ENCODE measurements around the gene BPTF. TPM values are rescaled to one million over a fixed set of nuclear protein-coding genes. Genes with fewer than 3 reads are reported as not detected.

Gene BPTF, protein sequence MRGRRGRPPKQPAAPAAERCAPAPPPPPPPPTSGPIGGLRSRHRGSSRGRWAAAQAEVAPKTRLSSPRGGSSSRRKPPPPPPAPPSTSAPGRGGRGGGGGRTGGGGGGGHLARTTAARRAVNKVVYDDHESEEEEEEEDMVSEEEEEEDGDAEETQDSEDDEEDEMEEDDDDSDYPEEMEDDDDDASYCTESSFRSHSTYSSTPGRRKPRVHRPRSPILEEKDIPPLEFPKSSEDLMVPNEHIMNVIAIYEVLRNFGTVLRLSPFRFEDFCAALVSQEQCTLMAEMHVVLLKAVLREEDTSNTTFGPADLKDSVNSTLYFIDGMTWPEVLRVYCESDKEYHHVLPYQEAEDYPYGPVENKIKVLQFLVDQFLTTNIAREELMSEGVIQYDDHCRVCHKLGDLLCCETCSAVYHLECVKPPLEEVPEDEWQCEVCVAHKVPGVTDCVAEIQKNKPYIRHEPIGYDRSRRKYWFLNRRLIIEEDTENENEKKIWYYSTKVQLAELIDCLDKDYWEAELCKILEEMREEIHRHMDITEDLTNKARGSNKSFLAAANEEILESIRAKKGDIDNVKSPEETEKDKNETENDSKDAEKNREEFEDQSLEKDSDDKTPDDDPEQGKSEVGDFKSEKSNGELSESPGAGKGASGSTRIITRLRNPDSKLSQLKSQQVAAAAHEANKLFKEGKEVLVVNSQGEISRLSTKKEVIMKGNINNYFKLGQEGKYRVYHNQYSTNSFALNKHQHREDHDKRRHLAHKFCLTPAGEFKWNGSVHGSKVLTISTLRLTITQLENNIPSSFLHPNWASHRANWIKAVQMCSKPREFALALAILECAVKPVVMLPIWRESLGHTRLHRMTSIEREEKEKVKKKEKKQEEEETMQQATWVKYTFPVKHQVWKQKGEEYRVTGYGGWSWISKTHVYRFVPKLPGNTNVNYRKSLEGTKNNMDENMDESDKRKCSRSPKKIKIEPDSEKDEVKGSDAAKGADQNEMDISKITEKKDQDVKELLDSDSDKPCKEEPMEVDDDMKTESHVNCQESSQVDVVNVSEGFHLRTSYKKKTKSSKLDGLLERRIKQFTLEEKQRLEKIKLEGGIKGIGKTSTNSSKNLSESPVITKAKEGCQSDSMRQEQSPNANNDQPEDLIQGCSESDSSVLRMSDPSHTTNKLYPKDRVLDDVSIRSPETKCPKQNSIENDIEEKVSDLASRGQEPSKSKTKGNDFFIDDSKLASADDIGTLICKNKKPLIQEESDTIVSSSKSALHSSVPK (N-terminal part only)
- total RNA-seq = 27.8 and 38.0 TPM in 2 replicates

DNA sequence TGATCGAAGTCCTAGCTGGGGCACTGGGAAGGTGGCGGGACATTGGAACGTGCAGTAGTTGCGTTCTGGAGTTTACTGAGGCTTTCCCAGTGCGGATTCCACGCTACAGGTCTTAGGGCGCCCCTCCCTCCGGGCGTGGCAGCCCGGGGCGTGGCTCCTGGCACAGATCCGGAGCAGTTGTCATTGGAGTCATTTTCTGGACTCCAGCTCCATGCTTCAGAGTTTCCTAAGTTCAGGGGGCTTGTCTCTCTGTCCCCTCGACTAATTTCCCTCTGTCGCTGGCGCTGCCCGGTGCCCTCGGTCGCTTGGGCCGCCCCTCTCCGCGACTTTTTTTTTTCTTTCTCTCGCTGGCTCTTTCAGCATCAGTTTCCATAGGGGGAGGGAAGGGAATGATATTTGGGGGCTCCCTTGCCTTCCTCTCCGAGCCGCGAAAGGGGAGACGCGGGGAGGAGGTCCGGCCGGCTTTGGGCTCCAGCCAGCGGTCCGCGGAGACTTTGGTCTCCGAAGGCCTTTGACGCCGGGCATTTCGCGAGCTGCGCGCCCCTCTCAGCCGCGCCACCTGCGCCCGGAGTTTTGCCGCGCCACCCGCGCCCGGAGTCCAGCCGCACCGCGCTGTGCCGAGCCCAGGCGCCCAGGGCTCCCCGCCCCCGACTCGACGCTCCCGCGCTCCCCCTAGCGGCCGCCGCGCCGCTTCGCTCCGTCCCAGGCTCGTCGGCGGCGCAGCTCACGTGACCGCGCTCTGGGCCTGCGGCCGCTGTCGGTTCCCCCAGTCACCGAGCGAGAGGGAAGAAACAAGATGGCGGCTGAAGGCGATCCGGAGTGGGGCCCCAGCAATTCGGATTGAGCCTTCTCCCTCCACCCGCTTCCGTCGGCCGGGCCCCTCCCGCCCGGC lies at the start of gene BPTF:
Gene BPTF, plus strand, starts transcription at position 769 of the 892 bp plus-strand sequence. CDS start 222 bp downstream, outside the sequence.
- TF ChIP-seq, protein P1, sequence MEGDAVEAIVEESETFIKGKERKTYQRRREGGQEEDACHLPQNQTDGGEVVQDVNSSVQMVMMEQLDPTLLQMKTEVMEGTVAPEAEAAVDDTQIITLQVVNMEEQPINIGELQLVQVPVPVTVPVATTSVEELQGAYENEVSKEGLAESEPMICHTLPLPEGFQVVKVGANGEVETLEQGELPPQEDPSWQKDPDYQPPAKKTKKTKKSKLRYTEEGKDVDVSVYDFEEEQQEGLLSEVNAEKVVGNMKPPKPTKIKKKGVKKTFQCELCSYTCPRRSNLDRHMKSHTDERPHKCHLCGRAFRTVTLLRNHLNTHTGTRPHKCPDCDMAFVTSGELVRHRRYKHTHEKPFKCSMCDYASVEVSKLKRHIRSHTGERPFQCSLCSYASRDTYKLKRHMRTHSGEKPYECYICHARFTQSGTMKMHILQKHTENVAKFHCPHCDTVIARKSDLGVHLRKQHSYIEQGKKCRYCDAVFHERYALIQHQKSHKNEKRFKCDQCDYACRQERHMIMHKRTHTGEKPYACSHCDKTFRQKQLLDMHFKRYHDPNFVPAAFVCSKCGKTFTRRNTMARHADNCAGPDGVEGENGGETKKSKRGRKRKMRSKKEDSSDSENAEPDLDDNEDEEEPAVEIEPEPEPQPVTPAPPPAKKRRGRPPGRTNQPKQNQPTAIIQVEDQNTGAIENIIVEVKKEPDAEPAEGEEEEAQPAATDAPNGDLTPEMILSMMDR (conservative IDR thresholded peaks at IDR 0.05; ENCODE audit: low read depth, low read length) = peak; percentile 77
- H3K4me3 ChIP-seq (ENCODE audit: low read depth, low read length) = peak within 1 kb of the TSS; percentile 83

DNA sequence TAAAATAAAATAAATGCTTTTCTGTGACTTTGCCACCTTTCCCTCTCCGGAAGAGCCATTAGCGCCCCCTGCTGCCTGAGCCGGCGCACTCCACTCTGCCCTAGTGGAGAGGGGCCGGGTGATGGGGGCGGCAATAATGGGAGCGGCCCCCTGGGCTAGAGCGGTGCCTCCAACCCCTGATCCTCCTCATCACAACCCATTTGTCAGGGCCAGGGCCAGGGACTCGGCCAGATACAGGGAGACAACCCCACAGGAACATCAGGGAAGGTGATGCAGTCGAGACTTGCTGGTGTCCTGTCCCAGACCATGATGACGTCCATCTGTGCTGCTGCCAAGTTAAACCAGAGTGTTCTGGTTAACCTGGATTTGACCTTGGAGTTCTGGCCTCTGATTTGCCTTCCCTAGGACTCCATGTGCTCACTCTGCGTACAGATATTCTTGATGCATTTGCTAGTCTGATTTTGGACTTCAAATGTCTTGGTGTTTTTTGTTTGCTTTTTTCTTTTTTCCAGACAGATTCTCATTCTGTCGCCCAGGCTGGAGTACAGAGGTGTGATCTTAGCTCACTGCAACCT lies 46.1 kb upstream of the BPTF start:
- TF ChIP-seq, protein P1 (conservative IDR thresholded peaks at IDR 0.05; ENCODE audit: low read depth, low read length) = peak; percentile 65
- H3K4me3 ChIP-seq (ENCODE audit: low read depth, low read length) = no peak overlapping the region
- no peak for DNase-seq (ENCODE audit: low read depth)

More for the DNA sequence above, at the start of gene BPTF:
- no peak for DNase-seq (ENCODE audit: low read depth)

DNA sequence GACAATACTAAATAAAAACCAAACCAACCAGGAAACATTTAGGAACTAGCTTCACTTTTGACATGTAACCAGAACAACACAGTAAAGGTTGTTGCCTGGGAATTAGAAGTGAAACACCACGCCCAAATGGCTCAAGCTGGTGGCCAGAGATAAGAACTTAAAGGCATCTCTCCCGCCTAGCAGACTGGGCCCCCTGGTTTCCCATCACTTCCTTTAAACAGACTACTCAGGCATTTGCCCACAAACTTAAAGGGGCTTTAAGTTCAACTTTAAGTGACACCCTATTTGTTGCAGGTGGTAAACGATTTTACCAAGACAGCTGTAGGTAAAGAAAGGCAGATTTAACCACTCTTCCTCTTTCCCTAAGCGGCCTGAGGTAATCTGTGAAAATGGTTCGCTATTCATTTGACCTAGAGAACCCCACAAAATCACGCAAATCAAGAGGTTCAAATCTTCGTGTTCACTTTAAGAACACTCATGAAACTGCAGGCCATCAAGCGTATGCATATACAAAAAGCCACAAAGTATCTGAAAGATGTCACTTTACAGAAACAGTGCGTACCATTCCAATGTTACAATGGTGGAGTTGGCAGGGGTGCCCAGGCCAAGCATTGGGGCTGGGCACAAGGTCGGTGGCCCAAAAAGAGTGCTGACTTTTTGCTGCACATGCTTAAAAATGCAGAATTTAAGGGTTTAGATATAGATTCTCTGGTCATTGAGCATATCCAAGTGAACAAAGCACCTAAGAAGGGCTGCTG lies 40.8 kb upstream of the BPTF start:
- TF ChIP-seq, protein P1 (conservative IDR thresholded peaks at IDR 0.05; ENCODE audit: low read depth, low read length) = no peak
- no peak overlapping the region for H3K4me3 ChIP-seq (ENCODE audit: low read depth, low read length)
- DNase-seq (ENCODE audit: low read depth) = no peak

DNA sequence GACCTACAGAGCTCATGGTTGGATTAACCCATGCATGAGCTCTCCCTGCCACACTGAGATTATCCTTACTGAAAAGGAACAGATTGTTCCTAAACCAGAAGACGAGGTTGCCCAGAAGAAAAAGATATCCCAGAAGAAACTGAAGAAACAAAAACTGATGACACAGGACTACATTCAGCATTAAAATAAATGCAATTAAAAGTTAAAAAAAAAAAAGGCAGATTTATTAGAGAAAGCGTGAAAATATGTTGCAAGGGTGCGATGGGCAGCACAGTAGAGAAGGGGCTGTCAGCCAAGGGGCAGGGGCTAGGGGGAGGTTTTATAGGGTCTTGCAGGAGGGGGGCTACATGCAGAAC lies 40.2 kb upstream of the BPTF start:
- no peak overlapping the region for H3K4me3 ChIP-seq (ENCODE audit: low read depth, low read length)
- DNase-seq (ENCODE audit: low read depth) = no peak
- TF ChIP-seq, protein P1 (conservative IDR thresholded peaks at IDR 0.05; ENCODE audit: low read depth, low read length) = no peak

DNA sequence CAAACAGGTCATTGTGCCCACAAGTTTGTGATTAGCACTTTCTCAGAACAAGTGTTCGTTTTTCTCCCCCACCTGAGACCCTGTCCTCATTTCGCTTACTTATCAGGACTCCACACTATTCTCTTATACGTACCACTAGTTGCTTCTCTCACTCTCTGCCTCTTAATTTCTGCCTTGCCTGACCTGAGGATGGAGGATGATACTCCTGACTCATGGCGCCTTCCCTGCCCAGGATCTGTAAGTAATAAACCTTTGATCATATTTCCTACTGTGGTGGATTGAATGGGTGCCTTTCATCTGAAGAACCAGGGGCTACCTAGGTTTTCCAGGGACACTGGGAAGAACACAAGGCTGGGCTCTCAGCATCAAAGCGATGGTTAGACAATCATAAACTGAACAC lies 39.8 kb upstream of the BPTF start:
- H3K4me3 ChIP-seq (ENCODE audit: low read depth, low read length) = no peak overlapping the region
- DNase-seq (ENCODE audit: low read depth) = no peak
- TF ChIP-seq, protein P1 (conservative IDR thresholded peaks at IDR 0.05; ENCODE audit: low read depth, low read length) = no peak

Data from epithelial cell of proximal tubule (primary cell).